HepG2 (cell line): Measurements from ENCODE around the gene SBK3.

ENCODE experiments used
- FOXA1 ChIP-seq, 2 experiments: fragments of 450-650 bp in 1 of 2; sonication (generic) in 1 of 2; formaldehyde crosslinking in 1 of 2; IDR thresholded peaks; 2 replicates each; pipeline versions ENCODE4 v1.4.0 to v1.6.1; 2016 to 2020; ENCODE audit warnings: missing genetic modification reagents in 1 of 2
- ZNF749 ChIP-seq: sonication (generic); formaldehyde crosslinking; IDR thresholded peaks from 2 replicates; pipeline ENCODE4 v1.8.0; 2022; ENCODE audit warnings: mild to moderate bottlenecking, missing genetic modification reagents, moderate library complexity, borderline replicate concordance
- ZNF839 ChIP-seq: sonication (generic); formaldehyde crosslinking; IDR thresholded peaks from 2 replicates; pipeline ENCODE4 v1.4.0; 2020; ENCODE audit warnings: missing genetic modification reagents, mild to moderate bottlenecking, borderline replicate concordance
- TF ChIP-seq, protein P1 (sequence below): IDR thresholded peaks from 2 replicates; pipeline ENCODE4 v1.6.1; 2016; ENCODE audit warnings: mild to moderate bottlenecking, missing biosample characterization, missing genetic modification reagents

DNA sequence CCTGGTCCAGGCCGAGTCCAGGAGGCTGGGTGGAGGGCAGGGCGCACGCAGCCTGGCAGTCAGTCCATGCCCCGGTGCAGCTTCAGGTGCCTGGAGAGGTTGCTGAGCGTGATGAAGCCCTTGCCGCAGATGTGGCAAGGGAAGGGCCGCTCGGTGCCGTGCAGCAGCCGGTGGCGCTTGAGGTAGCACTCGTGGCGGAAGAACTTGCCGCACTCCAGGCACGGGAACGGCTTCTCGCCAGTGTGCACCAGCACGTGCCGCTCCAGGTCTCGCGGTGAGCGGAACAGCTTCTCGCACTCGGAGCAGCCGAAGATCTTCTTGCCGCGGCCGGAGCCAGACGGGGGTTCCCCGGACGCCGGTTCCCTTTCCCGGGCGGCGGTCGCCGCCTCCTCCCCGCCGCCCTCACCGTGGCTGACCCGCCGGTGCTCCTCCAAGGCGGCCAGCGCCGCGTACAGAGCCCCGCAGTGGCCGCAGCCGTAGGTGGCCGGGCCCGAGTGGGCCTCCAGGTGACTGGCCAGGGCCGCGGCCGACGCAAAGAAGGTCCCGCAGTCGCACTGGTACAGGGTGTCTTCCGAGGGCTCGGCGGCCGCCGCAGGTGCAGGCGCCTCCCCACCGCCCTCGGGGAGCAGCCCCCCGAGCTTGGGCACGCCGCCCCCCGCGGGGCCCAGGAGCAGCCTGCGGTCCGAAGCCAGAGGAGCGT lies 47.2 kb upstream of the SBK3 start:
- no peak for TF ChIP-seq FOXA1 (IDR thresholded peaks at IDR 0.05)
- no peak for TF ChIP-seq FOXA1 (CRISPR knock-in tag; IDR thresholded peaks at IDR 0.05)
- no peak for TF ChIP-seq ZNF749 (CRISPR knock-in tag)
- no peak for TF ChIP-seq ZNF839 (CRISPR knock-in tag)
- TF ChIP-seq, protein P1, sequence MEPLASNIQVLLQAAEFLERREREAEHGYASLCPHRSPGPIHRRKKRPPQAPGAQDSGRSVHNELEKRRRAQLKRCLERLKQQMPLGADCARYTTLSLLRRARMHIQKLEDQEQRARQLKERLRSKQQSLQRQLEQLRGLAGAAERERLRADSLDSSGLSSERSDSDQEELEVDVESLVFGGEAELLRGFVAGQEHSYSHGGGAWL (CRISPR knock-in tag) = no peak
